Measurements from ENCODE around the gene TULP4. TPM values are rescaled to one million over a fixed set of nuclear protein-coding genes. Genes with fewer than 3 reads are reported as not detected.
A peak's percentile ranks its signal among the peaks of the same experiment; 100 is the strongest.

The TULP4 gene
- total RNA-seq, 6 experiments from 2014 or later: 27.0 to 42.4 (median 32.3) TPM

DNA sequence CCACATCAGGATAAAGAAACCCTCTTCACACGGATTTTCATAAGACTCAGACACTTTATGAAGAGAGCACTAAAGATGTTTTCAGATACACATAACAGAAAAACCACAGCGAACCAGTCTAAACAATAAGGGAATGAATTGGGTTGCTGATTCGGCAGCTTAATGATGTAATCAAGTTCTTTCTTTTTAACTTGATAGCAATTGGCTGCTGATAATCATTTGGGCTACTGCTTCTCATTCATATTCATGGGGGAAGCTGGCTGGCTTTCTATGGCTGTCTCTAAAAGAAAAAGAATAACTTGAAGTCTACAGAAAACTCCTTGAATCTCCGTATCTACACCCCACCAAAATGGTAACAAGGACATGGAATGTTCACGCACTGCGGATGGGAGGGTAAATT, 227.6 kb downstream of the TULP4 start:
- peaks cover 0 to 14% of the 10 kb centered on the region in 2 donors for H3K27me3 ChIP-seq
- H3K4me3 ChIP-seq: no peak overlapping the region
- TF ChIP-seq, protein P1, sequence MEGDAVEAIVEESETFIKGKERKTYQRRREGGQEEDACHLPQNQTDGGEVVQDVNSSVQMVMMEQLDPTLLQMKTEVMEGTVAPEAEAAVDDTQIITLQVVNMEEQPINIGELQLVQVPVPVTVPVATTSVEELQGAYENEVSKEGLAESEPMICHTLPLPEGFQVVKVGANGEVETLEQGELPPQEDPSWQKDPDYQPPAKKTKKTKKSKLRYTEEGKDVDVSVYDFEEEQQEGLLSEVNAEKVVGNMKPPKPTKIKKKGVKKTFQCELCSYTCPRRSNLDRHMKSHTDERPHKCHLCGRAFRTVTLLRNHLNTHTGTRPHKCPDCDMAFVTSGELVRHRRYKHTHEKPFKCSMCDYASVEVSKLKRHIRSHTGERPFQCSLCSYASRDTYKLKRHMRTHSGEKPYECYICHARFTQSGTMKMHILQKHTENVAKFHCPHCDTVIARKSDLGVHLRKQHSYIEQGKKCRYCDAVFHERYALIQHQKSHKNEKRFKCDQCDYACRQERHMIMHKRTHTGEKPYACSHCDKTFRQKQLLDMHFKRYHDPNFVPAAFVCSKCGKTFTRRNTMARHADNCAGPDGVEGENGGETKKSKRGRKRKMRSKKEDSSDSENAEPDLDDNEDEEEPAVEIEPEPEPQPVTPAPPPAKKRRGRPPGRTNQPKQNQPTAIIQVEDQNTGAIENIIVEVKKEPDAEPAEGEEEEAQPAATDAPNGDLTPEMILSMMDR (IDR thresholded peaks at IDR 0.05): no peak
- no peak for TF ChIP-seq POLR2A (IDR thresholded peaks at IDR 0.05)
- no peak for DNase-seq
- H3K36me3 ChIP-seq: no peaks in the 10 kb centered on the region
- no peak overlapping the region for H3K27ac ChIP-seq
- H3K4me1 ChIP-seq: no peaks in the 10 kb centered on the region
- 74% methylated on average over 6 of the region's 6 CpGs for WGBS (ENCODE audit: insufficient coverage, low coverage, low lambda C conversion rate, missing lambda C conversion rate)
- no peaks in the 10 kb centered on the region for H3K9me3 ChIP-seq
- no peak for ATAC-seq
- intact Hi-C loops (cut with DNase I): no loop called here

- no peak for TF ChIP-seq POLR2A (IDR thresholded peaks at IDR 0.05)
- TF ChIP-seq, protein P1 (IDR thresholded peaks at IDR 0.05): no peak
- WGBS (ENCODE audit: insufficient coverage, low coverage, low lambda C conversion rate, missing lambda C conversion rate): 67% methylated on average over 4 of the region's 12 CpGs
- DNase-seq: no peak
Measured at GRCh38 chr6:158543606-158544185, 231.4 kb downstream of the TULP4 start.

GRCh38 chr6:158544428-158544827, 232.2 kb downstream of the TULP4 start:
- H3K4me3 ChIP-seq: no peak overlapping the region
- no peaks in the 10 kb centered on the region for H3K4me1 ChIP-seq
- intact Hi-C loops (cut with DNase I): no loop called here
- H3K9me3 ChIP-seq: no peaks in the 10 kb centered on the region
- no peak for ATAC-seq
- TF ChIP-seq, protein P1 (IDR thresholded peaks at IDR 0.05): no peak
- TF ChIP-seq POLR2A (IDR thresholded peaks at IDR 0.05): no peak
- WGBS (ENCODE audit: insufficient coverage, low coverage, low lambda C conversion rate, missing lambda C conversion rate): 62% methylated on average over 1 of the region's 12 CpGs
- no peaks in the 10 kb centered on the region for H3K27me3 ChIP-seq
- H3K27ac ChIP-seq: no peak overlapping the region
- H3K36me3 ChIP-seq: no peaks in the 10 kb centered on the region
- no peak for DNase-seq

More at GRCh38 chr6:158543606-158544185, 231.4 kb downstream of the TULP4 start:
- Histone ChIP-seq H3K9me3 (no peaks in the 10 kb centered on the region), H3K4me3 (no peak overlapping the region), H3K4me1 (no peaks in the 10 kb centered on the region), H3K27ac (no peak overlapping the region), H3K36me3 (no peaks in the 10 kb centered on the region), H3K27me3 (no peaks in the 10 kb centered on the region)
- intact Hi-C loops (cut with DNase I): no loop called here
- ATAC-seq: no peak

DNA sequence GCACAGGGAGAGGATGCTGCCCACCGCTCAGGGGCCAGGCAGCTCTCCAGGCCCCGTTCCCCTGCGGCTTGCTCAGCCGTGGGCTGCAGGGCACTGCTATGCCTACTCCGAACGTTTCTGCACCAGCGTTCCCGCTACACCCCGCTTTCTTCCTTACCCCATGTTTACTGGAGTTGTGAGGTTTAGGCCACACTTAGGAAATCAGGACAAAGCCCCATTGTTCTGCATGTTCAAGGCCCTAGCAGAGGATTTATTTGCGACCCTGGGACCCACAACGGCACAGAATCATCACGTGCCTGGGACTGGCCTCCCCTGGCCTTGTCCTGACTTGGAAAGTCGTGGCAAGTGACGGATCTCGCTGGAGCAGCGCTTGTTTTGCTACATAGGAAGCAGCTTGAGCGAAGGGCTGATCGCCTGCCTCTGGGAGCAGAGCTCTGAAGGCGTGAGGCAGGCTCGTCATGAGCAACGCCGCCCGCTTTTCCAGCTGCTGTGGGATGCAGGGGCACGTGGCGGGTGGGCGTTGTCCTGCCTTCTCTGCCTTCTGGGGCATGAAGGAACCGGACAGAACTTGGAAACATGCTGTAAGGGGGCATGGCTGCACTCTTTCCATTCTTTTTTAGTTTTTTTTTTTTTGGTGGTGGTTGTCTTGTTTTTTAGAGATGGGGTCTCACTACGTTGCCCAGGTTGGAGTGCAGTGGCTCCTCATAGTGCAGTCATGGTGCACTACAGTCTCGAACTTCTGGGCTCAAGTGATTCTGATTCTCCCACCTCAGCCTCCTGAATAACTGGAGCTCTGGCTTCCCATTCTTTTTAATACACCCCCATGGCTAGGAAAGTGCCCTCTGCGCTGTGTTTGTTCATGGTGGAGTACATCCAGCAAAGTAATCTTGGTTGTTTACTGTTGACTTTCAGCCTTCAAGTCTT, 233.0 kb downstream of the TULP4 start:
- Histone ChIP-seq H3K36me3 (no peaks in the 10 kb centered on the region), H3K4me1 (no peaks in the 10 kb centered on the region), H3K27ac (no peak overlapping the region), H3K27me3 (no peaks in the 10 kb centered on the region), H3K4me3 (no peak overlapping the region), H3K9me3 (no peaks in the 10 kb centered on the region)
- intact Hi-C loops (cut with DNase I): no loop called here
- WGBS (ENCODE audit: insufficient coverage, low coverage, low lambda C conversion rate, missing lambda C conversion rate): 66% methylated on average over 12 of the region's 30 CpGs
- TF ChIP-seq, protein P1 (IDR thresholded peaks at IDR 0.05): no peak
- TF ChIP-seq POLR2A (IDR thresholded peaks at IDR 0.05): no peak
- DNase-seq: peak in 1 of 3 donors; percentile 29
- no peak for ATAC-seq
